ENCODE data around the gene ELMO1. TPM values are rescaled to one million over a fixed set of nuclear protein-coding genes. Genes with fewer than 3 reads are reported as not detected.

ELMO1 gene
- total RNA-seq, 1 donor from 2014 or later, result not detected

DNA sequence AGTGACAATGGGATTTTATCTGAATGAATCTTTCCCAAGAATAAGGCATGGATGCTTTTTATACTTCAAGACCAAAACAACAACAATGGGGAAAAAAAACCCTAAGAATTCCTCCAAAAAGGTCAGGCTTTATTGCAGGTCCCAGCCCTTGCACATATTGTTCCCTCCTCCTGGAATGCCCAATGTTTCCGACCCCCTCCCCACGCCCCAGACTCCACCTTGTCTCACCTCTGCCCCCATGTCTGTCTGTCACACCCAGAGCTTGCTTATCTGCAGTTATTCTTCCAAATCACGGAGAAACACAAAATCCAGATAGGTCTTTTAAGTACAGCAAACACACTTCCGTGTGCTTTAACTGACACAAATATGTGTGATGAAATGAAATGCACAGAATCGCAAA is 43.5 kb downstream of the ELMO1 start:
- TF ChIP-seq, protein P1, sequence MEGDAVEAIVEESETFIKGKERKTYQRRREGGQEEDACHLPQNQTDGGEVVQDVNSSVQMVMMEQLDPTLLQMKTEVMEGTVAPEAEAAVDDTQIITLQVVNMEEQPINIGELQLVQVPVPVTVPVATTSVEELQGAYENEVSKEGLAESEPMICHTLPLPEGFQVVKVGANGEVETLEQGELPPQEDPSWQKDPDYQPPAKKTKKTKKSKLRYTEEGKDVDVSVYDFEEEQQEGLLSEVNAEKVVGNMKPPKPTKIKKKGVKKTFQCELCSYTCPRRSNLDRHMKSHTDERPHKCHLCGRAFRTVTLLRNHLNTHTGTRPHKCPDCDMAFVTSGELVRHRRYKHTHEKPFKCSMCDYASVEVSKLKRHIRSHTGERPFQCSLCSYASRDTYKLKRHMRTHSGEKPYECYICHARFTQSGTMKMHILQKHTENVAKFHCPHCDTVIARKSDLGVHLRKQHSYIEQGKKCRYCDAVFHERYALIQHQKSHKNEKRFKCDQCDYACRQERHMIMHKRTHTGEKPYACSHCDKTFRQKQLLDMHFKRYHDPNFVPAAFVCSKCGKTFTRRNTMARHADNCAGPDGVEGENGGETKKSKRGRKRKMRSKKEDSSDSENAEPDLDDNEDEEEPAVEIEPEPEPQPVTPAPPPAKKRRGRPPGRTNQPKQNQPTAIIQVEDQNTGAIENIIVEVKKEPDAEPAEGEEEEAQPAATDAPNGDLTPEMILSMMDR (IDR thresholded peaks at IDR 0.05), result no peak
- Mint-ChIP-seq H3K27ac (ENCODE audit: unreplicated experiment) (no peak overlapping the region), H3K36me3 (ENCODE audit: unreplicated experiment) (no peaks in the 10 kb centered on the region), H3K9me3 (ENCODE audit: unreplicated experiment) (no peaks in the 10 kb centered on the region), H3K4me1 (ENCODE audit: unreplicated experiment) (no peaks in the 10 kb centered on the region), H3K4me3 (ENCODE audit: unreplicated experiment) (no peak overlapping the region), H3K27me3 (ENCODE audit: unreplicated experiment) (no peaks in the 10 kb centered on the region)
- no peak for DNase-seq (ENCODE audit: extremely low spot score, unreplicated experiment)

DNA sequence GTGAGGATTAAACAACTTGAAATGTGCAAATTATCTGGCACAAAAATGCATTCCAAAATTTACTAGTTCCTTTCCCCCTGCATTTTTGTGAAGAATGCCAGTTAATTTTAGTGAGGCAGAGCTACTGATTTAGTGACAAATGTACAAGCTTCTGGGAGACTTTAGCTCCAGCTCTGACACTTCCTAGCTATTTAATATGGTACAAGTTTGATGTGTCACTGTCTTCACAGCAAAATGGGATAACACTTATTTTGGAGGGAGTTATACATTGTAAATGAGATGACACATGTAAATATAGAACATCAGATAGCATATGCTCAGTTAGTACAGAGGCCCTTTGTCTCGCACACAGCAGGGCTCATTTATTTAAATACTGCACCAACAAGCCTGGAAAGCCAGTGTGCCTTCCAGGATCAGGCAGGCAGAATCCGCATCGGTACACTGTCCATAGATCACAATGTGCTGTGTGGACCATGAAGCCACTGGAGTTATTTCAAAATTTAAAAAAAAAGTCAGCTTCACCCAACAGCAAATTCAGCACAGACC is 48.7 kb downstream of the ELMO1 start:
- no peak overlapping the region for H3K4me3 Mint-ChIP-seq (ENCODE audit: unreplicated experiment)
- H3K27me3 Mint-ChIP-seq (ENCODE audit: unreplicated experiment), result no peaks in the 10 kb centered on the region
- no peak for DNase-seq (ENCODE audit: extremely low spot score, unreplicated experiment)
- no peaks in the 10 kb centered on the region for H3K4me1 Mint-ChIP-seq (ENCODE audit: unreplicated experiment)
- no peaks in the 10 kb centered on the region for H3K36me3 Mint-ChIP-seq (ENCODE audit: unreplicated experiment)
- H3K9me3 Mint-ChIP-seq (ENCODE audit: unreplicated experiment), result no peaks in the 10 kb centered on the region
- TF ChIP-seq, protein P1 (IDR thresholded peaks at IDR 0.05), result no peak
- no peak overlapping the region for H3K27ac Mint-ChIP-seq (ENCODE audit: unreplicated experiment)

DNA sequence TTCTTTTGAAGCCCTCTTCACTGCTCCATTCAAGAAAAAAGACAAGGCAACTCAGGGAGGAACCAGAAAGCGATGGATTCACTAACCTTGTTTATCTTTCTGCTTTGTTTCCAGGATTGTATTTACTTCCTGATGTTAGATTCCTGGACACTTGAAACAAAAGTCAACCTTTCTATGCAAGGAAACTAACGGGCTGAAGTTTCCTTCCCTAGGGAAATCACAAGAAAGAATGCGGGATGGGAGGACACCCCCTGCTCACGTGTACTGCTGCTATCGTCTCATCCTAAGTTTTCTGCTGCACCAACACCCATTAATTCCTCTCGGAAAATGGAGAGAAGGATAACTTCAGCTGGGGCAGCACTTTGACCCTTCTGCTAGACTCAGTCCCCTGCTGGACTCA is 50.3 kb downstream of the ELMO1 start:
- no peaks in the 10 kb centered on the region for H3K4me1 Mint-ChIP-seq (ENCODE audit: unreplicated experiment)
- no peaks in the 10 kb centered on the region for H3K36me3 Mint-ChIP-seq (ENCODE audit: unreplicated experiment)
- TF ChIP-seq, protein P1 (IDR thresholded peaks at IDR 0.05), result no peak
- no peak for DNase-seq (ENCODE audit: extremely low spot score, unreplicated experiment)
- H3K9me3 Mint-ChIP-seq (ENCODE audit: unreplicated experiment), result no peaks in the 10 kb centered on the region
- no peak overlapping the region for H3K4me3 Mint-ChIP-seq (ENCODE audit: unreplicated experiment)
- no peaks in the 10 kb centered on the region for H3K27me3 Mint-ChIP-seq (ENCODE audit: unreplicated experiment)
- H3K27ac Mint-ChIP-seq (ENCODE audit: unreplicated experiment), result no peak overlapping the region

DNA sequence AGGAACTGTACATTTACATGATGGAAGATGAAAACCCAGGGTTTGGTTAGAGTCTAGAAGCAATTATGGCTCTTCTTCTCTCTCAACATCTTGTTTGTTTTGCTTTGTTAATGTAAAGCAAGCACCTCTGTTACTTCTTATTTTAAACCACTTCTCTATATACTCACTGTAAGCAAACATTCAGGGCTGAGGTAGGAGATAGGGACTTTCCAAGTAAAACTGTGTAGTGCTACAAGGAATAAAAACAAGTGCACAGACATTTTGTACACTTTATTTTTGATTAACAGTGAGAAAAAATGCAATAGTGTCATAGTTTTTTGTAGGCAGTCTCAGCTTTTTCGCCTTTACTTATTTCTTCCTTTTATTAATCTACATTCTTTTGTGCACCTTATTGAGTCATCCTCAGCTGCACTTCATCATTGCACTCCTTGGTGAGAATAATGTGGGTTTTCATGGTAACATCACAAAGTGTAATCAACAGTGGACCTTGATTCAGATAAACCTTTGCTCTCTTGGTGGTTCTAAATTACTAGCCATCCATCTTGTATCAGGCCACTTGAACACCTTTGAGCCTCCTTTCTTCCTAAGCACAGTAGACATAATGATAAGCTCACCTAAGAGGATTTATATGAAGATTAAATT is 52.9 kb downstream of the ELMO1 start:
- Mint-ChIP-seq H3K27me3 (ENCODE audit: unreplicated experiment) (no peaks in the 10 kb centered on the region), H3K4me1 (ENCODE audit: unreplicated experiment) (no peaks in the 10 kb centered on the region), H3K27ac (ENCODE audit: unreplicated experiment) (no peak overlapping the region), H3K36me3 (ENCODE audit: unreplicated experiment) (no peaks in the 10 kb centered on the region), H3K4me3 (ENCODE audit: unreplicated experiment) (no peak overlapping the region), H3K9me3 (ENCODE audit: unreplicated experiment) (no peaks in the 10 kb centered on the region)
- DNase-seq (ENCODE audit: extremely low spot score, unreplicated experiment), result no peak
- TF ChIP-seq, protein P1 (IDR thresholded peaks at IDR 0.05), result no peak

DNA sequence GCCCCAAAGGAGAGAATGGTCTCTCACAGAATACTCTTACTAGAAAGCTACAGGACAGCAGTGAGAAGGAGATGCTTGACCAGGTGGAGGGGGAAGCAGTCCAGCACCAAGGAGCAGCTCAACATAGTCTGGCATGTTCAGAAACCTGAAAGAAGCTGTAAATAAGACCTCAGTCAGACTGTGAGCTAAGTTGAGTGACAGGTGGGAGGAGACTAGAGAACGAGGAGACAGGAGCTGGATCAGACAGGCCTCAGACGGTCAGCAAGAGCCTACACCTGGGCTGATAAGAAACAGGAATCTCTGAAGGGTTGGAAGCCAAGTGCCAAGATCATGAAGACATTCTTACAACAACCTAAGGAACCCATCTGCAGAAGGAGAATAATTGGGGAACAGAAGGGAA is 54.5 kb downstream of the ELMO1 start:
- Mint-ChIP-seq H3K27ac (ENCODE audit: unreplicated experiment) (no peak overlapping the region), H3K4me1 (ENCODE audit: unreplicated experiment) (no peaks in the 10 kb centered on the region), H3K36me3 (ENCODE audit: unreplicated experiment) (no peaks in the 10 kb centered on the region)

More for the DNA sequence above, 54.5 kb downstream of the ELMO1 start:
- TF ChIP-seq, protein P1 (IDR thresholded peaks at IDR 0.05), result no peak
- DNase-seq (ENCODE audit: extremely low spot score, unreplicated experiment), result no peak
- Mint-ChIP-seq H3K27me3 (ENCODE audit: unreplicated experiment) (no peaks in the 10 kb centered on the region), H3K9me3 (ENCODE audit: unreplicated experiment) (no peaks in the 10 kb centered on the region), H3K4me3 (ENCODE audit: unreplicated experiment) (no peak overlapping the region)
